Measurements from ENCODE around the gene HECTD1.
A peak's percentile ranks its signal among the peaks of the same experiment; 100 is the strongest.
"Not testable (repeated sequence)": the region's sequence is repeated elsewhere in the genome, so short reads cannot be mapped to it uniquely, and the experiment has no call there.

The HECTD1 gene

DNA sequence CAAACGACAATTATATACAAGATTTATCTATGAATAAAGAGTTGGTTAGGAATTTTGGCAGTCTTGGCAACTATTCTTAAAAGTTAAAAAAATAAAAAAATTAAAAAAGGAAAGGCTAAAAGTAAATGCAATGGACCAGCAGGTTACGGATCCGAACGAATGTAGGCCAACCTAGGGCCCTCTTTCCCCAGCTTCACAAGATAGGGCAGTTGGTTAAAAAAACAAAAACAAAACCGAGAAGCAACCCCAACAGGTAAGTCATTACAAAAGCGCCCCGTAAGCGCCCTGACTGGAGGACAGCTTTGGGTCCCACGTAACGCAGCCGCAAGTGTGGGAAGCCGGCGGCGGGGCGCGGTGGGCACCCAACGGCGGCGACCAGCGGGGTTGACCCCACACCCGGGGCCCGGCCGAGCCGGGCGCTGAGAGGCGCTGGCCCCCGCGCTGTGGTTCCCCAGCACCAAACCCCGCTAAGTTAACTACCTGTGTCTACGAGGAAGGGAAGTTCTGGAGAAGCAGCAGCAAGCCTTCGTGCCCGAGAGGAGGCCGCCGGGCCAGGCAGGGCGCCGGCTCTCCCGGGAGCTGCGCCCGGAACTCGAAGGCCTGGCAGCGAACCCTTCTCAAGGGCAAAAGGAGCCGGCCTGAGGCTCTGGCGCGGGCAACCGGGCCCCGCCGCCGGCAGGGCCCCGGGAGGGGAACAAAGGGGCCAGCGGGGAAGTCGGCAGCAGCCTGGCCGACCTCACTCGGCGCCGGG, 882 bp downstream of the HECTD1 start:
- Histone ChIP-seq H3K27me3 (ENCODE audit: control insufficient read depth, insufficient read depth, low read length) (no peaks in the 10 kb centered on the region), H3K27ac (ENCODE audit: low read length) (no peak overlapping the region), H3K36me3 (ENCODE audit: control insufficient read depth, insufficient read depth, low read length) (no peaks in the 10 kb centered on the region), H3K4me3 (ENCODE audit: low read length) (peak overlapping the region; percentile 60), H3K9me3 (ENCODE audit: control insufficient read depth, insufficient read depth, low read length) (no peaks in the 10 kb centered on the region), H3K4me1 (ENCODE audit: control insufficient read depth, insufficient read depth, low read length) (no peaks in the 10 kb centered on the region)
- no peak for DNase-seq (ENCODE audit: low read depth, low spot score)
- WGBS (ENCODE audit: insufficient coverage, insufficient read length) = 100% methylated on average over 1 of the region's 55 CpGs

DNA sequence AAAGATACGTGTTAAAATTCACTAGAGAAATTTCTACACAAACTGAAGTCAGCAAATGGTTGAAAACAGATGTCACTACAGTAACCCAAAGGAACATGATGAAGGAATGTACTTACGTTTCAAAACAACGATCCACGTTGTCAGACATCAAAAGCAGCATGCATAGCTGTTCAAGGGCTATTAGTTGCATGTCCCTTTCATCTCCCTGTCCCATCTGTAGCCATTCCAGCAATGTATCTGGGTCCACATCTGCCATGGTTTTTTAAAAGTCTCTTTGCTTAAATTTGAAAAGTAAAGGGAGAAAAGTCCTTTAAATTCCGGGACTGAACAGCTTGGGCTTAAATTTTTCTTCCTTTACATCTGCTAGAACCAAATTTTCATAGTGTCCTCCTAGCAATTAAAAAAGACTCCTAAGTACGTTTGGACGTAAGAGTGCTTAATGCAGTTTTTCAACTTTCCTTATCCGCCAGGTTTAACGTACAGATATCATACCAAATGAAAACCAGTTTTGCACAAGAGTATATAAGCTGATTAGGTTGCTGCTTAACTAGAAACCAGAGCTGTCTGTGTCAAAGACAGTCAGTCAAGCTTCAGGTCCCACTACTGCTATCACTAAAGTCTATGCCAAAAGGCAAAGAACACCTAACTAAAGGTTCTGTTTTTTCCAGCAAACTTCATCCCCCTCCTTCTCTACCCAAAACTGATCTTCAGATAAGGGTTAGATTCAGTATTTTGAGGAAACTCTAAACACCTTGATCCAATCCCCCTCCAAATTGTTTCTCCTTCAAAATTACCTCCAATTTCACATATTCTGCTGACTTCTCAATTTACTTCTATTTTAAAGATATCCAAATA, 1.7 kb downstream of the HECTD1 start:
- WGBS (ENCODE audit: insufficient coverage, insufficient read length) = no CpG with 5 or more reads among the region's 9 CpGs
- no peaks in the 10 kb centered on the region for H3K4me1 ChIP-seq (ENCODE audit: control insufficient read depth, insufficient read depth, low read length)
- H3K27ac ChIP-seq (ENCODE audit: low read length) = no peak overlapping the region
- H3K27me3 ChIP-seq (ENCODE audit: control insufficient read depth, insufficient read depth, low read length) = no peaks in the 10 kb centered on the region
- no peaks in the 10 kb centered on the region for H3K9me3 ChIP-seq (ENCODE audit: control insufficient read depth, insufficient read depth, low read length)
- no peak for DNase-seq (ENCODE audit: low read depth, low spot score)
- peak overlapping the region; percentile 30; the same call in 1 of the 2 replicates for H3K4me3 ChIP-seq (ENCODE audit: low read length)
- no peaks in the 10 kb centered on the region for H3K36me3 ChIP-seq (ENCODE audit: control insufficient read depth, insufficient read depth, low read length)

DNA sequence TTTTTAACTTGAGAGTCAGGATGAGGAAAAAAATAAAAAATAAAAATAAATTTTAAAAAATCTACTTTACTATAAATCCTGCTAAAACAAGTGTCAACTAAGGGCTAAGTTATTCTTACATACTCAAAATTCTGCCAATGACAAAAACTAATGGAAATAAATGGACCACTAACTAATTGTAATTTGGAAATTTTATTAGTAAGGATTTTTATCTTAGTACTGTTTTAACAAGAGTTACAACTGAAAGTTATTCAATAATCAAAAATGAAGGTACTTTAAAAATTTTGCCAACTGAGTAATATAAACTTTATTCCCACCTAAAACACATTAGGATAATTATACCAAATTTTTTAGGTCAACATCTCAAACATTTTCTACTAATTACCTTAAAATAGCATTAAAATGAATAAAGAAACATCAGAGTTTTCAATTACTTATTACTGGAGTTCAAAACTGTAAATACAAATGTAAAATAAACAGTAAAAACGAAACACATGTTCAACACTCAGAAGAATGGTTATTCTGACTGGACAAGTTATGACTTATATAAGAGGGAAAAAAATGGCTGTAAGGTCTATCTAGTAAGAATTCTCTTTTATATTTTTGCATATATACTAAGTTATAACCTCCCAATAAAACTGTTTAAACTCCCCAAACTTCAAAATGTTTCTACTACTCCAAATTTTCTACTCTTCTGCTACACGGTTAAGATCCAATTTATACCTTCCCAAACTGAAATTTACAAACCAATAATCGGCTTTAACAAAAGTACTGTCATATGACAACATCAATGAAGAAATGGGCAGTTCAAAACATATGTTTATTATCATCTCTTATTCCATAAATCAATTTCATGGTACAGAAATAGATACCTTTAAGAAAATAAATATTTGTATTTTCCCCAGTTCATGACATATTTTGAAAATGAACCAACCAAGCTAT, 2.7 kb downstream of the HECTD1 start:
- Histone ChIP-seq H3K4me3 (ENCODE audit: low read length) (no peak overlapping the region), H3K9me3 (ENCODE audit: control insufficient read depth, insufficient read depth, low read length) (no peaks in the 10 kb centered on the region), H3K36me3 (ENCODE audit: control insufficient read depth, insufficient read depth, low read length) (no peaks in the 10 kb centered on the region), H3K4me1 (ENCODE audit: control insufficient read depth, insufficient read depth, low read length) (no peaks in the 10 kb centered on the region), H3K27me3 (ENCODE audit: control insufficient read depth, insufficient read depth, low read length) (no peaks in the 10 kb centered on the region), H3K27ac (ENCODE audit: low read length) (no peak overlapping the region)
- no peak for DNase-seq (ENCODE audit: low read depth, low spot score)
- no CpG with 5 or more reads among the region's 3 CpGs for WGBS (ENCODE audit: insufficient coverage, insufficient read length)

DNA sequence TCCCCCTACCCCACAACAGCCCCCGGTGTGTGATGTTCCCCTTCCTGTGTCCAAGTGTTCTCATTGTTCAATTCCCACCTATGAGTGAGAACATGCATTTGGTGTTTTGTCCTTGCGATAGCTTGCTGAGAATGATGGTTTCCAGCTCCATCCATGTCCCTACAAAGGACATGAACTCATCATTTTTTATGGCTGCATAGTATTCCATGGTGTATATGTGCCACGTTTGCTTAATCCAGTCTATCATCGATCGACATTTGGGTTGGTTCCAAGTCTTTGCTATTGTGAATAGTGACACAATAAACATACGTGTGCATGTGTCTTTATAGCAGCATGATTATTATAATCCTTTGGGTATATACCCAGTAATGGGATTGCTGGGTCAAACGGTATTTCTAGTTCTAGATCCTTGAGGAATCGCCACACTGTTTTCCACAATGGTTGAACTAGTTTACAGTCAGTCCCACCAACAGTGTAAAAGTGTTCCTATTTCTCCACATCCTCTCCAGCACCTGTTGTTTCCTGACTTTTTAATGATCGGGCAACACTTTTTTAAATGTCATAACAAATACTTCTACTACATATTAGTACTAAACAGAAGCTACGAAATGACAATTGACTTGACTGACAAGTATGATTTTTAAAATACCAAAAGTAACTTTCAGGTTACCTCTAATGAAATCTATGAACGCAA, 3.5 kb downstream of the HECTD1 start:
- H3K4me1 ChIP-seq (ENCODE audit: control insufficient read depth, insufficient read depth, low read length); H3K27ac ChIP-seq (ENCODE audit: low read length); H3K36me3 ChIP-seq (ENCODE audit: control insufficient read depth, insufficient read depth, low read length); H3K9me3 ChIP-seq (ENCODE audit: control insufficient read depth, insufficient read depth, low read length); H3K27me3 ChIP-seq (ENCODE audit: control insufficient read depth, insufficient read depth, low read length); DNase-seq (ENCODE audit: low read depth, low spot score); H3K4me3 ChIP-seq (ENCODE audit: low read length): not testable (repeated sequence)
- no CpG with 5 or more reads among the region's 11 CpGs for WGBS (ENCODE audit: insufficient coverage, insufficient read length)

DNA sequence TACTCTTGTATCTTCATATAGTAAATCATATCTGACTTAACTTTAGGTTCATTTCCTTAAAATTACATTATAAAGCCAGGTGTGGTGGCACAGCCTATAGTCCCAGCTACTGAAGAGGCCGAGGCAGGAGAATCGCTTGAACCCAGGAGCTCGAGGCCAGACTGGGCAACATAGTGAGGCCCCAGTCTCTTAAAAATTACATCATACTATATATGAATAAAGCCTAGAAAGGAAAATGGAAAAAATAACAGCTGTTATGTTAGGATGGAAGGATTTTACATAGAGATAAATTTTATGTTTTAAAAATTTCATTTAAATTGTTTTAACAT, 4.2 kb downstream of the HECTD1 start:
- no peaks in the 10 kb centered on the region for H3K36me3 ChIP-seq (ENCODE audit: control insufficient read depth, insufficient read depth, low read length)
- no peak for DNase-seq (ENCODE audit: low read depth, low spot score)
- H3K27me3 ChIP-seq (ENCODE audit: control insufficient read depth, insufficient read depth, low read length) = no peaks in the 10 kb centered on the region
- no CpG with 5 or more reads among the region's 3 CpGs for WGBS (ENCODE audit: insufficient coverage, insufficient read length)
- H3K4me3 ChIP-seq (ENCODE audit: low read length) = no peak overlapping the region
- no peaks in the 10 kb centered on the region for H3K4me1 ChIP-seq (ENCODE audit: control insufficient read depth, insufficient read depth, low read length)
- no peak overlapping the region for H3K27ac ChIP-seq (ENCODE audit: low read length)
- H3K9me3 ChIP-seq (ENCODE audit: control insufficient read depth, insufficient read depth, low read length) = no peaks in the 10 kb centered on the region

DNA sequence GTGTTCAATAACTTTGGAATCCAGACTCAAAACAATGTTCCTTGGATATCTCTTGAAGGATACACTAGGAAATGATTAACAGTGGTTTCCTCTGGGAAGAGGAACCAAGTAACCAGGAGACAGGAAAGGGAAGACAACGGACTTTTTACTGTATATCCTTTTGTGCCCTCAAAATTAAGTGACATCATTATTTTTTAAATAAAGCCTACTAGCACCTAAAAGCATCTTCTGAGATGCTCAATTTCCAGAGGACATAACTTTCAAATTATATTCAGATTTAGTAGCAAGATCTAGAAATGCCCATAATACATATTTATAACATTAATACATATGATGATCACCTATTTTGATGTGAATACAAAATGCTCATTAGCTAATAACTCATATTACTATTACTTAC, 6.5 kb downstream of the HECTD1 start:
- no CpG with 5 or more reads among the region's 1 CpG for WGBS (ENCODE audit: insufficient coverage, insufficient read length)
- Histone ChIP-seq H3K36me3 (ENCODE audit: control insufficient read depth, insufficient read depth, low read length) (no peaks in the 10 kb centered on the region), H3K27me3 (ENCODE audit: control insufficient read depth, insufficient read depth, low read length) (no peaks in the 10 kb centered on the region), H3K4me3 (ENCODE audit: low read length) (no peak overlapping the region), H3K4me1 (ENCODE audit: control insufficient read depth, insufficient read depth, low read length) (no peaks in the 10 kb centered on the region), H3K27ac (ENCODE audit: low read length) (no peak overlapping the region), H3K9me3 (ENCODE audit: control insufficient read depth, insufficient read depth, low read length) (no peaks in the 10 kb centered on the region)
- no peak for DNase-seq (ENCODE audit: low read depth, low spot score)

DNA sequence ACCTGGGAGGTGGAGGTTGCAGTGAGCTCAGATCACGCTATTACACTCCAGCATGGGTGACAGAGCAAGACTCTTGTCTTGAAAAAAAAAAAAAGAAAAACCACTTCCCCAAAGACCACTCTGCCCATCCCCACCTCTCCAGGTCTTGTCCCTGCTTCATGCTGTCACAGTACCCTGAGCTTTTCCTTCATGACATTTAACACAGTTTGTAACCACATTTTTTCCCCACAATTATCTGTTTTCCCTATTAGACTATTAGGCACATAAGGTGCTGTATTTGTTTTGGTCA, 6.9 kb downstream of the HECTD1 start:
- no peak overlapping the region for H3K27ac ChIP-seq (ENCODE audit: low read length)
- H3K36me3 ChIP-seq (ENCODE audit: control insufficient read depth, insufficient read depth, low read length) = no peaks in the 10 kb centered on the region
- H3K9me3 ChIP-seq (ENCODE audit: control insufficient read depth, insufficient read depth, low read length) = no peaks in the 10 kb centered on the region
- no peaks in the 10 kb centered on the region for H3K27me3 ChIP-seq (ENCODE audit: control insufficient read depth, insufficient read depth, low read length)
- no peak overlapping the region for H3K4me3 ChIP-seq (ENCODE audit: low read length)
- no peaks in the 10 kb centered on the region for H3K4me1 ChIP-seq (ENCODE audit: control insufficient read depth, insufficient read depth, low read length)
- no CpG with 5 or more reads among the region's 1 CpG for WGBS (ENCODE audit: insufficient coverage, insufficient read length)
- DNase-seq (ENCODE audit: low read depth, low spot score) = no peak

DNA sequence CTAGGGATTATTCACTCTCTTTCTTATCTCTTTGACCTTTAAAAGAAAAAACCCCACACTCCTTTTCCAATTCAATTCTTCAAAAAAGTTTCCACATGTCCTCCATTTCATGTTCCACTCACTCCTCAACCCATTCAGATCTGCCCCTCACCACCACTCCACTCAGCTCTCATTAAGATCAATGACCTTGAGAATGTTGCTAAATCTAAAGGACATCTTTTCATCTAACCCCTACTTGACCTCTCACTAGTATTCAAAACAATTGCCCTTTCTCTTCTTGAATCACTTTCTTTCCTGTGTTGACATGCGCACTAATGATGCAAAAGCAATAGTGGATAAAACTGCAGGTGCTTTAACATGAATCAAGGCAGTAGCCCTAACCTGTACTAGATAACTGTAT, 9.9 kb downstream of the HECTD1 start:
- WGBS (ENCODE audit: insufficient coverage, insufficient read length) = no CpG with 5 or more reads among the region's 1 CpG
- H3K4me3 ChIP-seq (ENCODE audit: low read length) = no peak overlapping the region
- no peak overlapping the region for H3K27ac ChIP-seq (ENCODE audit: low read length)
- no peak for DNase-seq (ENCODE audit: low read depth, low spot score)
- no peaks in the 10 kb centered on the region for H3K9me3 ChIP-seq (ENCODE audit: control insufficient read depth, insufficient read depth, low read length)
- no peaks in the 10 kb centered on the region for H3K27me3 ChIP-seq (ENCODE audit: control insufficient read depth, insufficient read depth, low read length)
- H3K36me3 ChIP-seq (ENCODE audit: control insufficient read depth, insufficient read depth, low read length) = no peaks in the 10 kb centered on the region
- no peaks in the 10 kb centered on the region for H3K4me1 ChIP-seq (ENCODE audit: control insufficient read depth, insufficient read depth, low read length)

DNA sequence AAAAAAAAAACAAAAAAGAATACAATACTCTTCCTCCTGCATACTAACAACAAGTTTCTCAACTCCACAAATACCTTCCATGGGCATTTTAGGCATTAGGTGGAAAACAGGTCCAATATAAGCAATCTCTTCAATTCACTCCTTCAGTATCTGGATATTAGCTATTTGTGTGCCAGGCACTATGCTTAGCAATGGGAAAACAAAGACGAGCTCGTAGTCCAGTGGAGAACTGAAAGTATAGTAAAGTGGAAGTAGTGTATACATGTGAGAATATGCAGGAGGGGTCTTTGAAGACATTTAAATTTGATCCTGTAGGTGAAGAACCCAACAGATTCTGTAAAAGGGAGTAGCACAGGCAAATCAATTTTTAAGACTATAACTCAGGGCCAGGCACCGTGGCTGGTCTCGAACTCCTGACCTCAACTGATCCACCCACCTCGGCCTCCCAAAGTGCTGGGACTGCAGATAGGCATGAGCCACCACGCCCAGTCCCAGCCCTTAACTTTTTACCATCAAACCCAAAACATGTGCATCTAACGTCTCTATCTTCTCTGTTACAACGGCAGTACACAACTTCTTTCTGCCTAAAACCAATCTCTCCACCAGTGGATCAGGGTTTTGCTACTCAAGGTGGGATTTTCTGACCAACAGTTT, 10.6 kb downstream of the HECTD1 start:
- no peaks in the 10 kb centered on the region for H3K36me3 ChIP-seq (ENCODE audit: control insufficient read depth, insufficient read depth, low read length)
- no peaks in the 10 kb centered on the region for H3K4me1 ChIP-seq (ENCODE audit: control insufficient read depth, insufficient read depth, low read length)
- H3K4me3 ChIP-seq (ENCODE audit: low read length) = no peak overlapping the region
- H3K27me3 ChIP-seq (ENCODE audit: control insufficient read depth, insufficient read depth, low read length) = no peaks in the 10 kb centered on the region
- no peak overlapping the region for H3K27ac ChIP-seq (ENCODE audit: low read length)
- no peaks in the 10 kb centered on the region for H3K9me3 ChIP-seq (ENCODE audit: control insufficient read depth, insufficient read depth, low read length)
- WGBS (ENCODE audit: insufficient coverage, insufficient read length) = no CpG with 5 or more reads among the region's 8 CpGs
- DNase-seq (ENCODE audit: low read depth, low spot score) = no peak

DNA sequence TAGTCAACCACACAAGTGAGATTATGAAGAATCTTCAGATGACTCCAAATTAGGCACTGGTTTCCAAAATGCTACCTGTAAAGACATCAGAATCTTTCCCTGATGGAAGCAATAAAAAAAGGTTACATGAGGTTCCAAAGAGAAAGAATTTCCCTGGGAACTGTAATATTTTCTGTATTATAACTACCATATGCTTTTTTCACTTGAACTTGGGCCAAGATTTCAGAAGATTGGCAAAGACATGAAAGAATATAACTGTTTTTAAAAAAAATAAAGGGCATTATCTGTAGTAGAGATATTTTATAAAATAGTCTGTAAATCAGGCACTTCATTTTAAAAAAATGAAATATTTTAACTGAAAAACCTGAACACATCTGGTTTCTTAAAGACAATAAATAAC, 12.9 kb downstream of the HECTD1 start:
- Histone ChIP-seq H3K27me3 (ENCODE audit: control insufficient read depth, insufficient read depth, low read length) (no peaks in the 10 kb centered on the region), H3K27ac (ENCODE audit: low read length) (no peak overlapping the region), H3K36me3 (ENCODE audit: control insufficient read depth, insufficient read depth, low read length) (no peaks in the 10 kb centered on the region), H3K9me3 (ENCODE audit: control insufficient read depth, insufficient read depth, low read length) (no peaks in the 10 kb centered on the region), H3K4me1 (ENCODE audit: control insufficient read depth, insufficient read depth, low read length) (no peaks in the 10 kb centered on the region), H3K4me3 (ENCODE audit: low read length) (no peak overlapping the region)
- no peak for DNase-seq (ENCODE audit: low read depth, low spot score)
